IMR-90 (cell line): Measurements from ENCODE around the gene VAV3. TPM values are rescaled to one million over a fixed set of nuclear protein-coding genes. Genes with fewer than 3 reads are reported as not detected.

Experiments used
- ATAC-seq: fragments of 200-7000 bp; cut with Tn5 transposase; 2 replicates; pipeline ENCODE4 v1.9.1; 2020; ENCODE audit warnings: low read depth, mild to moderate bottlenecking, moderate library complexity
- BruUV-seq: library from RNA; stranded (reverse); fragments of 400-500 nt; replicated peaks from 2 replicates; lab custom pipeline; 2021; lab: Mats Ljungman, UMichigan
- CTCF ChIA-PET: fragments of 300-600 bp; formaldehyde crosslinking; extraction: SDS; loops from one replicate; lab custom pipeline; 2021; ENCODE audit warnings: antibody characterized with exemption; lab: Yijun Ruan, JAX
- POLR2A ChIA-PET: fragments of 300-600 bp; sonication (Branson Sonifier 250); formaldehyde crosslinking; loops from one replicate; lab custom pipeline; 2022; ENCODE audit warnings: antibody characterized with exemption; ENCODE audit not compliant: unreplicated experiment; lab: Charles Lee
- DNase-seq: peaks from one replicate; pipeline ENCODE4 v3.0.0; 2013
- H2AFZ ChIP-seq: replicated peaks from 2 replicates; pipeline ENCODE3; 2013; ENCODE audit warnings: low read length, mild to moderate bottlenecking; ENCODE audit not compliant: poor library complexity
- H2AK5ac ChIP-seq: 2 replicates; pipeline ENCODE4 v1.6.1; 2013; ENCODE audit warnings: low read depth, low read length, inconsistent platforms
- H2AK9ac ChIP-seq: replicated peaks from 2 replicates; pipeline ENCODE3; 2013; ENCODE audit warnings: mild to moderate bottlenecking, low read depth, low read length, moderate library complexity; ENCODE audit not compliant: poor library complexity
- H2BK120ac ChIP-seq: 2 replicates; pipeline ENCODE4 v1.6.1; 2013; ENCODE audit warnings: low read depth, low read length, inconsistent platforms
- H2BK15ac ChIP-seq: 3 replicates; pipeline ENCODE4 v1.6.1; 2013; ENCODE audit warnings: low read depth, low read length, inconsistent platforms
- H2BK20ac ChIP-seq: 2 replicates; pipeline ENCODE4 v1.6.1; 2013; ENCODE audit warnings: low read depth, mild to moderate bottlenecking, inconsistent platforms, low read length, moderate library complexity
- H2BK5ac ChIP-seq: 2 replicates; pipeline ENCODE4 v1.6.1; 2013; ENCODE audit warnings: mild to moderate bottlenecking, low read depth, low read length, inconsistent platforms; ENCODE audit not compliant: poor library complexity, severe bottlenecking
- H3K14ac ChIP-seq: replicated peaks from 2 replicates; pipeline ENCODE4 v1.6.1; 2013; ENCODE audit warnings: low read depth, low read length, inconsistent platforms
- H3K18ac ChIP-seq: 2 replicates; pipeline ENCODE4 v1.6.1; 2013; ENCODE audit warnings: low read depth, low read length, control low read depth
- H3K23ac ChIP-seq: 2 replicates; pipeline ENCODE4 v1.6.1; 2013; ENCODE audit warnings: low read depth, low read length, inconsistent platforms
- H3K27ac ChIP-seq: 2 replicates; pipeline ENCODE4 v1.5.1; 2013; ENCODE audit warnings: mild to moderate bottlenecking, control low read depth, low read length; ENCODE audit not compliant: insufficient read depth
- H3K27me3 ChIP-seq: 2 replicates; pipeline ENCODE4 v1.6.1; 2013; ENCODE audit warnings: low read length; ENCODE audit not compliant: control insufficient read depth, insufficient read depth
- H3K36me3 ChIP-seq: 2 replicates; pipeline ENCODE4 v1.6.1; 2013; ENCODE audit warnings: low read length, mixed read lengths; ENCODE audit not compliant: control insufficient read depth, insufficient read depth
- H3K4ac ChIP-seq: 2 replicates; pipeline ENCODE4 v1.6.1; 2013; ENCODE audit warnings: low read depth, low read length, inconsistent platforms
- H3K4me1 ChIP-seq: 2 replicates; pipeline ENCODE4 v1.6.1; 2013; ENCODE audit warnings: low read length, mixed read lengths; ENCODE audit not compliant: control insufficient read depth, insufficient read depth
- H3K4me2 ChIP-seq: 2 replicates; pipeline ENCODE4 v1.6.1; 2013; ENCODE audit warnings: low read depth, mild to moderate bottlenecking, control low read depth, low read length, moderate library complexity
- H3K4me3 ChIP-seq: 2 replicates; pipeline ENCODE4 v1.5.1; 2013; ENCODE audit warnings: low read depth, mild to moderate bottlenecking, control low read depth, low read length, moderate library complexity; ENCODE audit not compliant: insufficient read depth
- H3K56ac ChIP-seq: 2 replicates; pipeline ENCODE4 v1.6.1; 2013; ENCODE audit warnings: low read length, inconsistent platforms; ENCODE audit not compliant: insufficient read depth; ENCODE audit errors: extremely low read depth
- H3K79me1 ChIP-seq, 2 experiments: 2 replicates each; pipeline ENCODE4 v1.6.1; 2013; ENCODE audit warnings: low read length in 2 of 2, inconsistent platforms in 1 of 2, low read depth in 1 of 2
- H3K9ac ChIP-seq: 2 replicates; pipeline ENCODE4 v1.6.1; 2013; ENCODE audit warnings: low read depth, low read length, control low read depth
- H3K9me1 ChIP-seq: 2 replicates; pipeline ENCODE4 v1.6.1; 2013; ENCODE audit warnings: low read length, inconsistent platforms; ENCODE audit not compliant: insufficient read depth
- H3K9me3 ChIP-seq: 2 replicates; pipeline ENCODE4 v1.6.1; 2013; ENCODE audit warnings: low read length; ENCODE audit not compliant: control insufficient read depth, insufficient read depth
- H4K20me1 ChIP-seq: 2 replicates; pipeline ENCODE4 v1.6.1; 2013; ENCODE audit warnings: low read length, inconsistent platforms; ENCODE audit not compliant: insufficient read depth
- H4K5ac ChIP-seq: 2 replicates; pipeline ENCODE4 v1.6.1; 2013; ENCODE audit warnings: mild to moderate bottlenecking, low read depth, low read length, control low read depth
- H4K8ac ChIP-seq, 2 experiments: 2 replicates each; pipeline ENCODE4 v1.6.1; 2013; ENCODE audit warnings: low read depth in 2 of 2, low read length in 2 of 2, control low read depth in 1 of 2, inconsistent platforms in 1 of 2
- H4K91ac ChIP-seq: 2 replicates; pipeline ENCODE4 v1.6.1; 2013; ENCODE audit warnings: low read depth, low read length, inconsistent platforms; ENCODE audit not compliant: insufficient read depth
- BHLHE40 ChIP-seq: fragments of 150-350 bp; IDR thresholded peaks from 2 replicates; pipeline ENCODE4 v1.6.1; 2016; ENCODE audit warnings: mild to moderate bottlenecking, low read depth, low read length
- FOS ChIP-seq: fragments of 150-350 bp; IDR thresholded peaks from 2 replicates; pipeline ENCODE4 v1.6.1; 2016; ENCODE audit warnings: low read depth, low read length
- RAD21 ChIP-seq: IDR thresholded peaks from 2 replicates; pipeline ENCODE4 v1.6.1; 2012; ENCODE audit warnings: low read length, improper control_type of control experiment
- RCOR1 ChIP-seq: IDR thresholded peaks from 2 replicates; pipeline ENCODE4 v1.6.1; 2012; ENCODE audit warnings: mild to moderate bottlenecking, low read length, improper control_type of control experiment; ENCODE audit not compliant: insufficient replicate concordance
- dilution Hi-C: fragments of 300-500 bp; cut with HindIII; formaldehyde crosslinking; loops from one replicate; pipeline ENCODE4 v1.14.3; 2018; ENCODE audit warnings: low sequenced_read_pairs; ENCODE audit not compliant: unreplicated experiment
- in situ Hi-C: fragments of 300-500 bp; cut with MboI; formaldehyde crosslinking; loops from 3 replicates; pipeline ENCODE4 v1.14.3; 2019; ENCODE audit warnings: low sequenced_read_pairs, inconsistent platforms, mixed read lengths
- intact Hi-C: fragments of 100-400 bp; cut with micrococcal nuclease; formaldehyde crosslinking; loops from 2 replicates; pipeline ENCODE4 v1.10.0; 2022
- polyA plus RNA-seq, 3 experiments: library from polyadenylated mRNA; depleted of rRNA; stranded (reverse); fragments of >200 nt; gene quantifications; 2 replicates each; pipeline ENCODE4 v1.2.3, GENCODE V29; 2012; ENCODE audit warnings: low replicate concordance in 1 of 3
- total RNA-seq: library from RNA; depleted of rRNA; stranded (reverse); fragments of >200 nt; gene quantifications from 2 replicates; pipeline ENCODE4 v1.2.3, GENCODE V29; 2012

Gene VAV3
- total and polyA plus RNA-seq, 2 of the 4 experiments (the other 2 are of a cell fraction), result 0.12 to 0.18 TPM

GRCh38 chr1:107691540-107691939 is 273.4 kb downstream of the VAV3 start:
- H2AFZ ChIP-seq, result no peak overlapping the region
- POLR2A ChIA-PET, result no interaction called here
- H2BK15ac ChIP-seq, result no peak overlapping the region
- H2BK120ac ChIP-seq, result no peak overlapping the region
- no peak for ATAC-seq
- no peak overlapping the region for H3K18ac ChIP-seq
- H3K4me3 ChIP-seq, result no peak overlapping the region
- no peak overlapping the region for H3K56ac ChIP-seq
- no peak overlapping the region for H3K23ac ChIP-seq
- no peak overlapping the region for H2BK5ac ChIP-seq
- no peak overlapping the region for H4K5ac ChIP-seq
- no peaks in the 10 kb centered on the region for H3K79me1 ChIP-seq
- H2AK9ac ChIP-seq, result no peak overlapping the region
- H3K4me1 ChIP-seq, result no peaks in the 10 kb centered on the region
- no peak overlapping the region for H4K91ac ChIP-seq
- no peak overlapping the region for H3K14ac ChIP-seq
- no peak for DNase-seq
- H3K9me1 ChIP-seq, result no peaks in the 10 kb centered on the region
- intact Hi-C loops, result no loop called here
- H3K9me3 ChIP-seq, result no peaks in the 10 kb centered on the region
- H3K4me2 ChIP-seq, result no peak overlapping the region
- no peak overlapping the region for H3K27ac ChIP-seq
- no peak overlapping the region for H3K4ac ChIP-seq
- in situ Hi-C loops, result no loop called here
- TF ChIP-seq RAD21 (no peak), RCOR1 (no peak), BHLHE40 (no peak), FOS (no peak)
- H3K36me3 ChIP-seq, result no peaks in the 10 kb centered on the region
- CTCF ChIA-PET, result no interaction called here
- no peaks in the 10 kb centered on the region for H3K27me3 ChIP-seq
- dilution Hi-C loops, result no loop called here
- no peak overlapping the region for H3K9ac ChIP-seq
- H4K20me1 ChIP-seq, result no peaks in the 10 kb centered on the region
- BruUV-seq, result no TSS peak
- H4K8ac ChIP-seq, result no peak overlapping the region
- H2BK20ac ChIP-seq, result no peak overlapping the region
- no peak overlapping the region for H2AK5ac ChIP-seq
